ENCODE measurements around the gene SEMA7A. TPM values are rescaled to one million over a fixed set of nuclear protein-coding genes. Genes with fewer than 3 reads are reported as not detected.
A peak's percentile ranks its signal among the peaks of the same experiment; 100 is the strongest.

Gene SEMA7A
- total and polyA plus RNA-seq, 9 of the 15 experiments (the other 6 are each of a cell fraction or from before 2014, with no cell fraction given): 0.04 to 8.2 (median 5.4) TPM; not detected in 1

DNA sequence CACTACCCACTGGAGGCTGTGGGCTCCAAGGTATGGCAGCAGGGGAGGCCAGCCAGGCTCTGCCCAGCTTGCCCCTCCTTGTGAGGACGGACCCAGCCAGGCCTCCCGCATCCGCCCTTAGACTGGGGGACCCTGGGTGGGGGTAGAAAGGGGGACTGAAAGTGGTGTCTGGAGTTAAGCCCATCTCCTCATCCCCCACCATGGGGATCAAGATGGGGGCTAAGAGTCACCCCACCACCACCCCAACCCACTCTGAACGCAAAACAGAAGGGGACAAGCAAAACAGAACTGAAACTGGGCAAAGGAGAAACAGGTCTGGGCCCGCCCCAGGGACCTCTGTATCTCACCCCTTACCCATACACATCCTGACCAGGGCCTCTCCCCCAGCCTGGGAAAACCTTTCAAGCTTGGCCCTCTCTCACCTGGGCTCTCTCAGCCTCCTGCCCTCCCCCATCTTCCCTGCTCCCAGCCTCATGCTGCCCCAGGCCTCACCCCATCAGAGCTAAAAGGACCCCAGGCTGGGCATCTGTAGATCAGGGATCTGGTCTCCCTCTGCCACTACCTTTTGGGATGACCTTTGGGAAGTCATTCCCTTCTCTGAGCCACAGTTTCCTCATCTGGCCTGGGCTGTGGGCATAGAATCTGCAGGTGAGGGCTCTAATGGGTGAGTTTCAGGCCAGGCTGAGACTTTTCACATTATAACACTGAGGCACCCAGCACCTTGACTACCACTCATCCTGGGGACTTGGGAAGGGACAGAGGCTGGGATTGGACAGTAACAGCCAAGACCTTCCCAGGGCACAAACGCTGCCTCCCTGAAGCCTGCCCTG lies 36.3 kb downstream of the SEMA7A start:
- no peak overlapping the region for H3K4me3 ChIP-seq
- H3K27me3 ChIP-seq (ENCODE audit: control insufficient read depth in 2 of 2, insufficient read depth in 2 of 2, low read length in 2 of 2): no peaks in the 10 kb centered on the region
- ATAC-seq (no peak), DNase-seq (ENCODE audit: extremely low read depth in 1 of 4, low spot score in 3 of 4) (no peak), FAIRE-seq (no peak)
- H3K36me3 ChIP-seq (ENCODE audit: control insufficient read depth, insufficient read depth, low read length): no peaks in the 10 kb centered on the region
- no peaks in the 10 kb centered on the region for H4K20me1 ChIP-seq (replicated peaks; ENCODE audit: control insufficient read depth, insufficient read depth, low read length)
- no TSS peak for BruUV-seq (replicated peaks)
- 90% methylated on average over 4 of the region's 6 CpGs for WGBS (ENCODE audit: insufficient coverage, low coverage, missing lambda C conversion rate)
- ChIA-PET POLR2A (interaction anchor here (1.1 to 2.3 kb wide), 2 partner anchors 9 kb away, joined by 4 to 9 read pairs; no protein-coding TSS in a partner anchor), CTCF (ENCODE audit: low intra/inter-chr PET ratio) (no interaction called here)
- in situ Hi-C loops (cut with MboI) (no loop called here), intact Hi-C loops (cut with micrococcal nuclease) (no loop called here)
- no peaks in the 10 kb centered on the region for H3K9me3 ChIP-seq (replicated peaks; ENCODE audit: control insufficient read depth, insufficient read depth, low read depth, low read length)
- TF ChIP-seq ZNF75A (CRISPR knock-in tag; IDR thresholded peaks at IDR 0.05): no peak
- no peak for TF ChIP-seq HDAC3 (IDR thresholded peaks at IDR 0.05; ENCODE audit: borderline replicate concordance, partially characterized antibody)
- peak; percentile 82 for TF ChIP-seq ZFP36 (IDR thresholded peaks at IDR 0.05; ENCODE audit: low read depth, low read length, partially characterized antibody)
- TF ChIP-seq BMI1 (IDR thresholded peaks at IDR 0.05; ENCODE audit: low read length): no peak
- no peak for TF ChIP-seq SMARCA5 (IDR thresholded peaks at IDR 0.05)
- H3K79me2 ChIP-seq (ENCODE audit: control insufficient read depth, insufficient read depth, low read length): no peaks in the 10 kb centered on the region
- no peaks in the 10 kb centered on the region for H3K9me1 ChIP-seq (ENCODE audit: control insufficient read depth, insufficient read depth, low read length)
- no peak overlapping the region for H3K27ac ChIP-seq (ENCODE audit: extremely low read depth, low read depth, low read length)
- H3K4me2 ChIP-seq (ENCODE audit: insufficient read depth, low read length): no peak overlapping the region
- H3K9ac ChIP-seq (ENCODE audit: insufficient read depth in 1 of 2, low read depth in 2 of 2, low read length in 2 of 2): peak overlapping the region in 1 of 2 experiments; percentile 6; a peak in 1 of 4 replicates
- H2AFZ ChIP-seq (ENCODE audit: low read depth, low read length): no peak overlapping the region
- peaks cover 44 to 64% of the 10 kb centered on the region in 2 experiments for H3K4me1 ChIP-seq (replicated peaks in 1 of 2; ENCODE audit: control insufficient read depth in 2 of 2, insufficient read depth in 2 of 2, low read length in 2 of 2)

All from K562 (cell line).